ENCODE results near the gene PRKN. TPM values are rescaled to one million over a fixed set of nuclear protein-coding genes. Genes with fewer than 3 reads are reported as not detected.

Gene PRKN
- total RNA-seq, 1 experiment from 2014 or later, result 1.2 TPM

DNA sequence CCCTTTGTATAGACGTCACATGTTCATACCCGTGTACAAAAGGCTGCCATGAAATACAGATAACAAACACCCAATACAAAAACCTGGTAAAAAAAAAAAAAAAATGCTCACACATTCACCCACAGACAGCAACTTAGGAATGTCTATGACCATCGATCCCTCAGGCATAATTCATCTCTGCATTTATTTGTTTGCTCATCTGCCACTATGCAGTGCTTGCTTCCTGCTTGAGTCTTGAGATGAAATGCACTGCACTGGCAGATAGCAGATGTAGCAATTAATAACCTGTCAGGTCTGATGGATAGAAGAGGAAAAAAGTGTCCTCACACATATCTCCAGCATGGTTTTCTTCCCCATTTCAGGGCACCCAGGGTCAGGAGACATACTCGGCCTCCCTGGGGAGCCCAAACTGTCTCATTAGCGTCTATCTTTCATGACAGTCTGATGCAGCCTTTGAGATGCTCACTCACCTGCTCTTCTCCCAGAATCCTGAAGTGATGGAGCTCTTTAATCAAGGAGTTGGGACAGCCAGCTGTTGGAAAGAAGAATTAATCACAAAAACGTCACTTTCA is 1158.6 kb downstream of the PRKN start:
- no peak overlapping the region for H3K4me3 ChIP-seq (ENCODE audit: low read depth, low read length, poor library complexity, severe bottlenecking)
- no peaks in the 10 kb centered on the region for H3K27me3 ChIP-seq (replicated peaks; ENCODE audit: insufficient read depth, low read depth, low read length, poor library complexity)
- intact Hi-C loops (cut with micrococcal nuclease; ENCODE audit: unreplicated experiment), result no loop called here
- H3K27ac ChIP-seq (ENCODE audit: low read depth, low read length, poor library complexity, severe bottlenecking), result no peak overlapping the region
- H3K9me3 ChIP-seq (ENCODE audit: low read depth, low read length, poor library complexity, severe bottlenecking), result no peaks in the 10 kb centered on the region
- CTCF ChIA-PET, result no interaction called here
- no TSS peak for BruUV-seq (replicated peaks)
- no peaks in the 10 kb centered on the region for H3K36me3 ChIP-seq (ENCODE audit: insufficient read depth, low read length, poor library complexity, severe bottlenecking)
- H3K4me1 ChIP-seq (ENCODE audit: insufficient read depth, low read length, poor library complexity, severe bottlenecking), result no peaks in the 10 kb centered on the region
- TF ChIP-seq EZH2 (IDR thresholded peaks at IDR 0.05; ENCODE audit: borderline replicate concordance, low read depth, low read length, poor library complexity, severe bottlenecking), result no peak
- TF ChIP-seq, protein P1, sequence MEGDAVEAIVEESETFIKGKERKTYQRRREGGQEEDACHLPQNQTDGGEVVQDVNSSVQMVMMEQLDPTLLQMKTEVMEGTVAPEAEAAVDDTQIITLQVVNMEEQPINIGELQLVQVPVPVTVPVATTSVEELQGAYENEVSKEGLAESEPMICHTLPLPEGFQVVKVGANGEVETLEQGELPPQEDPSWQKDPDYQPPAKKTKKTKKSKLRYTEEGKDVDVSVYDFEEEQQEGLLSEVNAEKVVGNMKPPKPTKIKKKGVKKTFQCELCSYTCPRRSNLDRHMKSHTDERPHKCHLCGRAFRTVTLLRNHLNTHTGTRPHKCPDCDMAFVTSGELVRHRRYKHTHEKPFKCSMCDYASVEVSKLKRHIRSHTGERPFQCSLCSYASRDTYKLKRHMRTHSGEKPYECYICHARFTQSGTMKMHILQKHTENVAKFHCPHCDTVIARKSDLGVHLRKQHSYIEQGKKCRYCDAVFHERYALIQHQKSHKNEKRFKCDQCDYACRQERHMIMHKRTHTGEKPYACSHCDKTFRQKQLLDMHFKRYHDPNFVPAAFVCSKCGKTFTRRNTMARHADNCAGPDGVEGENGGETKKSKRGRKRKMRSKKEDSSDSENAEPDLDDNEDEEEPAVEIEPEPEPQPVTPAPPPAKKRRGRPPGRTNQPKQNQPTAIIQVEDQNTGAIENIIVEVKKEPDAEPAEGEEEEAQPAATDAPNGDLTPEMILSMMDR (conservative IDR thresholded peaks at IDR 0.05; ENCODE audit: low read depth, low read length), result no peak
- POLR2A ChIA-PET (ENCODE audit: low non-redundant PET), result no interaction called here
- DNase-seq (ENCODE audit: low spot score), result no peak

DNA sequence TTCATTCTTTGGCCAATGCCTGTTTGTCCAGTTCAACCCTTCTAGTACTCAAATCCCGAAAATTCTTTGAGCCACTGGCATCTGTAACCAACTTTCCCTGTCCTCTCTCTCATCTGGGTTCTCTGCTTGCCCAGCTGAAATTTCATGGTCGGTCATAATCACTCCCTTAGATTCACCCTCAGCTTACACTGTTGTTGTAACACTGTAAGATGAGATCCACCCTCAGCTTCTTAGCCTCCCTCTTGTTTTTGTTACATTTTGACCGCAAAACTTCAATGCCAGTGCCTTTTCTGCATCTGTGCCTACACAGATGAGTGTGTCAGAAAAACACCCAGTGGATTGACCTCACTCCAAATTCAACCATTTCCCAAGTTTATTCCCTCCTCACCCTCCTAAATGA is 1162.6 kb downstream of the PRKN start:
- no peaks in the 10 kb centered on the region for H3K9me3 ChIP-seq (ENCODE audit: low read depth, low read length, poor library complexity, severe bottlenecking)
- intact Hi-C loops (cut with micrococcal nuclease; ENCODE audit: unreplicated experiment), result no loop called here
- H3K27me3 ChIP-seq (replicated peaks; ENCODE audit: insufficient read depth, low read depth, low read length, poor library complexity), result peaks cover 9% of the 10 kb centered on the region
- H3K4me3 ChIP-seq (ENCODE audit: low read depth, low read length, poor library complexity, severe bottlenecking), result no peak overlapping the region
- H3K36me3 ChIP-seq (ENCODE audit: insufficient read depth, low read length, poor library complexity, severe bottlenecking), result no peaks in the 10 kb centered on the region
- no peak overlapping the region for H3K27ac ChIP-seq (ENCODE audit: low read depth, low read length, poor library complexity, severe bottlenecking)
- TF ChIP-seq EZH2 (IDR thresholded peaks at IDR 0.05; ENCODE audit: borderline replicate concordance, low read depth, low read length, poor library complexity, severe bottlenecking), result no peak
- TF ChIP-seq, protein P1 (conservative IDR thresholded peaks at IDR 0.05; ENCODE audit: low read depth, low read length), result no peak
- no peak for DNase-seq (ENCODE audit: low spot score)
- H3K4me1 ChIP-seq (ENCODE audit: insufficient read depth, low read length, poor library complexity, severe bottlenecking), result no peaks in the 10 kb centered on the region
- ChIA-PET CTCF (no interaction called here), POLR2A (ENCODE audit: low non-redundant PET) (no interaction called here)
- no TSS peak for BruUV-seq (replicated peaks)

DNA sequence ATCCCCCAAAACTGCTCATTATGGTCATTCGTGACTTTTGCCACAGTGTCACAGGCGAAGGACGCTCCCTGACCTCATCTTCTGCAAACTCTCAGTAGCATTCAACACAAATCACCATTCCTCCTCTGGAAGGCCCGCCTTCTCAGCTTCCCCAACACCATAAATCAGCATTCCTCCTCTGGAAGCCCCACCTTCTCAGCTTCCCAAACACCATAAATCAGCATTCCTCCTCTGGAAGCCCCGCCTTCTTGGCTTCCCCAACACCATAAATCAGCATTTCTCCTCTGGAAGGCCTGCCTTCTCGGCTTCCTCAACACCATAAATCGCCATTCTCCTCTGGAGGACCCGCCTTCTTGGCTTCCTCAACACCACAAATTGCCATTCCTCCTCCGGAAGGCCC is 1165.7 kb downstream of the PRKN start:
- TF ChIP-seq, protein P1 (conservative IDR thresholded peaks at IDR 0.05; ENCODE audit: low read depth, low read length), result no peak
- TF ChIP-seq EZH2 (IDR thresholded peaks at IDR 0.05; ENCODE audit: borderline replicate concordance, low read depth, low read length, poor library complexity, severe bottlenecking), result no peak
- ChIA-PET CTCF (no interaction called here), POLR2A (ENCODE audit: low non-redundant PET) (no interaction called here)
- Histone ChIP-seq H3K36me3 (ENCODE audit: insufficient read depth, low read length, poor library complexity, severe bottlenecking) (no peaks in the 10 kb centered on the region), H3K4me1 (ENCODE audit: insufficient read depth, low read length, poor library complexity, severe bottlenecking) (no peaks in the 10 kb centered on the region), H3K9me3 (ENCODE audit: low read depth, low read length, poor library complexity, severe bottlenecking) (no peaks in the 10 kb centered on the region), H3K4me3 (ENCODE audit: low read depth, low read length, poor library complexity, severe bottlenecking) (no peak overlapping the region), H3K27ac (ENCODE audit: low read depth, low read length, poor library complexity, severe bottlenecking) (no peak overlapping the region), H3K27me3 (replicated peaks; ENCODE audit: insufficient read depth, low read depth, low read length, poor library complexity) (peaks cover 9% of the 10 kb centered on the region)
- BruUV-seq (replicated peaks), result no TSS peak
- DNase-seq (ENCODE audit: low spot score), result peak; percentile 18
- intact Hi-C loops (cut with micrococcal nuclease; ENCODE audit: unreplicated experiment), result no loop called here

Measured in A673 (cell line).